Activated T-helper 9 cell treated with anti-CD3 and anti-CD28 coated beads, Interleukin-2, amount 50 U/mL, for 16 hours (primary cell): ENCODE data around the gene ADRB2.
A peak's percentile ranks its signal among the peaks of the same experiment; 100 is the strongest.

Experiments used
- DNase-seq: peaks from one replicate; pipeline ENCODE4 v3.0.0-alpha.2; 2020; ENCODE audit warnings: low read depth

ADRB2 gene

GRCh38 chr5:148805326-148806290 is 20.8 kb upstream of the ADRB2 start:
- DNase-seq: no peak

GRCh38 chr5:148806520-148806931 is 19.9 kb upstream of the ADRB2 start:
- DNase-seq: no peak

GRCh38 chr5:148807851-148808250 is 18.6 kb upstream of the ADRB2 start:
- no peak for DNase-seq

GRCh38 chr5:148808864-148809642 is 17.4 kb upstream of the ADRB2 start:
- DNase-seq: peak; percentile 17

- DNase-seq: no peak
Measured at GRCh38 chr5:148809781-148810524, 16.5 kb upstream of the ADRB2 start.

GRCh38 chr5:148810823-148811222 is 15.6 kb upstream of the ADRB2 start:
- no peak for DNase-seq

- no peak for DNase-seq
Measured at GRCh38 chr5:148811756-148812155, 14.7 kb upstream of the ADRB2 start.

GRCh38 chr5:148815086-148815485 is 11.3 kb upstream of the ADRB2 start:
- no peak for DNase-seq

GRCh38 chr5:148815578-148815977 is 10.8 kb upstream of the ADRB2 start:
- DNase-seq: no peak

GRCh38 chr5:148816357-148816756 is 10.1 kb upstream of the ADRB2 start:
- no peak for DNase-seq

- DNase-seq: no peak
Measured at GRCh38 chr5:148816782-148817181, 9.6 kb upstream of the ADRB2 start.

GRCh38 chr5:148817606-148818005 is 8.8 kb upstream of the ADRB2 start:
- no peak for DNase-seq

GRCh38 chr5:148820461-148821395 is 5.7 kb upstream of the ADRB2 start:
- DNase-seq: no peak

GRCh38 chr5:148823871-148824270 is 2.5 kb upstream of the ADRB2 start:
- no peak for DNase-seq

GRCh38 chr5:148825716-148826052 is 727 bp upstream of the ADRB2 start:
- DNase-seq: no peak

- DNase-seq: no peak
Measured at GRCh38 chr5:148826739-148827070, 294 bp downstream of the ADRB2 start.

- no peak for DNase-seq
Measured at GRCh38 chr5:148827723-148828122, 1.3 kb downstream of the ADRB2 start.

- no peak for DNase-seq
Measured at GRCh38 chr5:148828511-148829247, 2.3 kb downstream of the ADRB2 start.

GRCh38 chr5:148829248-148829594 is 2.8 kb downstream of the ADRB2 start:
- DNase-seq: no peak

- no peak for DNase-seq
Measured at GRCh38 chr5:148829734-148830133, 3.3 kb downstream of the ADRB2 start.

GRCh38 chr5:148830211-148830610 is 3.8 kb downstream of the ADRB2 start:
- no peak for DNase-seq
